H9 (cell line): ENCODE data around the gene SCAF4. TPM values are rescaled to one million over a fixed set of nuclear protein-coding genes. Genes with fewer than 3 reads are reported as not detected.

Experiments
- DNase-seq: peaks from one replicate; pipeline ENCODE4 v3.0.0-alpha.2; 2017
- H2AFZ ChIP-seq: one replicate; pipeline ENCODE4 v1.6.1; 2013; ENCODE audit warnings: mild to moderate bottlenecking, low read length, control low read depth, moderate library complexity
- H2AK5ac ChIP-seq: 2 replicates; pipeline ENCODE4 v1.6.1; 2013; ENCODE audit warnings: low read length, control low read depth, mixed read lengths; ENCODE audit not compliant: insufficient read length
- H2BK120ac ChIP-seq: one replicate; pipeline ENCODE4 v1.6.1; 2013; ENCODE audit warnings: low read depth, mild to moderate bottlenecking, low read length, control low read depth, inconsistent platforms; ENCODE audit not compliant: poor library complexity, severe bottlenecking
- H2BK12ac ChIP-seq: 2 replicates; pipeline ENCODE4 v1.6.1; 2013; ENCODE audit warnings: low read length, control low read depth, mixed read lengths, low read depth; ENCODE audit not compliant: insufficient read length
- H2BK15ac ChIP-seq: 2 replicates; pipeline ENCODE4 v1.6.1; 2013; ENCODE audit warnings: low read depth, low read length, control low read depth
- H2BK20ac ChIP-seq: one replicate; pipeline ENCODE4 v1.6.1; 2013; ENCODE audit warnings: low read depth, mild to moderate bottlenecking, low read length, control low read depth, inconsistent platforms; ENCODE audit not compliant: poor library complexity, severe bottlenecking
- H2BK5ac ChIP-seq: 2 replicates; pipeline ENCODE4 v1.6.1; 2013; ENCODE audit warnings: low read length, control low read depth, mixed read lengths; ENCODE audit not compliant: insufficient read length
- H3K14ac ChIP-seq: 2 replicates; pipeline ENCODE4 v1.6.1; 2013; ENCODE audit warnings: low read length, control low read depth; ENCODE audit not compliant: insufficient read depth
- H3K18ac ChIP-seq: 2 replicates; pipeline ENCODE4 v1.6.1; 2013; ENCODE audit warnings: low read depth, mild to moderate bottlenecking, mixed read lengths, low read length, control low read depth; ENCODE audit not compliant: insufficient read length
- H3K23ac ChIP-seq: 2 replicates; pipeline ENCODE4 v1.6.1; 2013; ENCODE audit warnings: low read length, control low read depth, mixed read lengths, low read depth; ENCODE audit not compliant: insufficient read length
- H3K23me2 ChIP-seq: 2 replicates; pipeline ENCODE4 v1.6.1; 2013; ENCODE audit warnings: low read depth, mild to moderate bottlenecking, mixed read lengths, low read length, control low read depth; ENCODE audit not compliant: insufficient read length, poor library complexity, severe bottlenecking
- H3K27ac ChIP-seq: 2 replicates; pipeline ENCODE4 v1.5.1; 2013; ENCODE audit warnings: low read length, control low read depth, mixed read lengths, low read depth; ENCODE audit not compliant: insufficient read length
- H3K27me3 ChIP-seq: 2 replicates; pipeline ENCODE4 v1.6.1; 2013; ENCODE audit warnings: low read length, control low read depth, inconsistent platforms; ENCODE audit not compliant: insufficient read depth
- H3K4ac ChIP-seq: 2 replicates; pipeline ENCODE4 v1.6.1; 2013; ENCODE audit warnings: low read depth, mild to moderate bottlenecking, control low read depth, inconsistent platforms, low read length, moderate library complexity
- H3K4me1 ChIP-seq: 2 replicates; pipeline ENCODE4 v1.6.1; 2013; ENCODE audit warnings: low read length, control low read depth, inconsistent platforms; ENCODE audit not compliant: insufficient read depth
- H3K4me2 ChIP-seq: 2 replicates; pipeline ENCODE4 v1.6.1; 2013; ENCODE audit warnings: low read length, control low read depth, mixed read lengths; ENCODE audit not compliant: insufficient read length, insufficient read depth
- H3K56ac ChIP-seq: 2 replicates; pipeline ENCODE4 v1.6.1; 2013; ENCODE audit warnings: low read depth, mild to moderate bottlenecking, mixed read lengths, low read length, control low read depth; ENCODE audit not compliant: insufficient read length
- H3K79me1 ChIP-seq: 2 replicates; pipeline ENCODE4 v1.6.1; 2013; ENCODE audit warnings: low read depth, mild to moderate bottlenecking, moderate library complexity, low read length, control low read depth, inconsistent platforms; ENCODE audit not compliant: insufficient read depth, poor library complexity, severe bottlenecking
- H3K79me2 ChIP-seq: 2 replicates; pipeline ENCODE4 v1.6.1; 2013; ENCODE audit warnings: low read length, control low read depth, inconsistent platforms; ENCODE audit not compliant: insufficient read depth
- H3K9ac ChIP-seq: 2 replicates; pipeline ENCODE4 v1.6.1; 2013; ENCODE audit warnings: low read length, control low read depth, mixed read lengths; ENCODE audit not compliant: insufficient read length; ENCODE audit errors: extremely low read depth
- H3K9me3 ChIP-seq: one replicate; pipeline ENCODE4 v1.6.1; 2013; ENCODE audit warnings: low read depth, low read length, inconsistent platforms; ENCODE audit not compliant: control insufficient read depth
- H3T11ph ChIP-seq: one replicate; pipeline ENCODE4 v1.6.1; 2013; ENCODE audit warnings: mild to moderate bottlenecking, low read length, control low read depth, inconsistent platforms
- H4K20me1 ChIP-seq: one replicate; pipeline ENCODE4 v1.6.1; 2013; ENCODE audit not compliant: control insufficient read depth, insufficient read length, insufficient read depth
- H4K5ac ChIP-seq: 2 replicates; pipeline ENCODE4 v1.6.1; 2013; ENCODE audit warnings: low read depth, mild to moderate bottlenecking, mixed read lengths, low read length, control low read depth; ENCODE audit not compliant: insufficient read length
- H4K8ac ChIP-seq: replicated peaks from 2 replicates; pipeline ENCODE4 v1.6.1; 2013; ENCODE audit warnings: low read length, control low read depth, mixed read lengths, low read depth; ENCODE audit not compliant: insufficient read length
- H4K91ac ChIP-seq: 2 replicates; pipeline ENCODE4 v1.6.1; 2013; ENCODE audit warnings: low read depth, mild to moderate bottlenecking, moderate library complexity, mixed read lengths, low read length, control low read depth; ENCODE audit not compliant: insufficient read length
- H3K27ac Mint-ChIP-seq, 3 experiments: 2 replicates in 2 of 3; 3 replicates in 1 of 3; pipeline ENCODE4 v1.8.0; 2020 to 2021; ENCODE audit warnings: mixed read lengths in 3 of 3, mild to moderate bottlenecking in 1 of 3, moderate library complexity in 1 of 3
- H3K27me3 Mint-ChIP-seq: 2 replicates; pipeline ENCODE4 v1.8.0; 2021; ENCODE audit warnings: low read depth, mild to moderate bottlenecking, moderate library complexity, mixed read lengths
- H3K36me3 Mint-ChIP-seq, 3 experiments: 2 replicates in 2 of 3; 3 replicates in 1 of 3; pipeline ENCODE4 v1.8.0; 2020 to 2021; ENCODE audit warnings: low read depth in 3 of 3, mixed read lengths in 3 of 3; ENCODE audit not compliant: insufficient read depth in 1 of 3
- H3K4me1 Mint-ChIP-seq, 2 experiments: 2 replicates each; pipeline ENCODE4 v1.8.0; 2020; ENCODE audit warnings: mixed read lengths in 2 of 2
- H3K4me3 Mint-ChIP-seq, 2 experiments: 2 replicates in 1 of 2; 3 replicates in 1 of 2; pipeline ENCODE4 v1.8.0; 2020 to 2021; ENCODE audit warnings: mild to moderate bottlenecking in 2 of 2, mixed read lengths in 2 of 2, moderate library complexity in 1 of 2
- H3K9me3 Mint-ChIP-seq, 2 experiments: 2 replicates in 1 of 2; 3 replicates in 1 of 2; pipeline ENCODE4 v1.8.0; 2020; ENCODE audit warnings: mild to moderate bottlenecking in 2 of 2, mixed read lengths in 2 of 2, moderate library complexity in 1 of 2
- CTCF ChIP-seq: fragments of 200-600 bp; sonication (generic); conservative IDR thresholded peaks from 3 replicates; pipeline ENCODE4 v1.8.0; 2021; ENCODE audit warnings: antibody characterized with exemption, mild to moderate bottlenecking
- WGBS: extraction: QIAGEN DNeasy Blood & Tissue Kit; methylation state at CpG from one replicate; pipeline ENCODE4 v1.1.7; 2013; ENCODE audit warnings: missing lambda C conversion rate, low lambda C conversion rate, mixed read lengths; ENCODE audit not compliant: insufficient read length; ENCODE audit errors: extremely low coverage; 5-methylcytosine and 5-hydroxymethylcytosine counted together
- long read RNA-seq: library from polyadenylated mRNA; unstranded; transcript quantifications from one replicate; pipeline ENCODE4 v2.0.0, GENCODE V29; 2020
- total RNA-seq: library from RNA; stranded (reverse); gene quantifications from 2 replicates; pipeline ENCODE4 v1.2.1, GENCODE V29; 2021

The SCAF4 gene
- 69.1 and 76.8 TPM in 2 replicates for total RNA-seq
- long read RNA-seq, full-length matches to known transcripts = 58 of 119 reads
- long read RNA-seq, partial matches to known transcripts = 33 of 119 reads
- long read RNA-seq, other reads (novel, unspliced or antisense) = 28 of 119 reads

- H3K79me2 ChIP-seq = peaks cover 31% of the 10 kb centered on the region
- no peak within 1 kb of the TSS for H3K23ac ChIP-seq
- H2BK12ac ChIP-seq = no peak within 1 kb of the TSS
- Mint-ChIP-seq H3K4me3 (peak within 1 kb of the TSS in 1 of 2 experiments; percentile 83; a peak in 3 of 5 replicates), H3K27ac (peak within 1 kb of the TSS; percentile 87 to 98 (median 88); a peak in 5 of 7 replicates), H3K9me3 (no peaks in the 10 kb centered on the region), H3K27me3 (peaks cover 4% of the 10 kb centered on the region), H3K4me1 (peaks cover 5 to 6% of the 10 kb centered on the region in 2 experiments), H3K36me3 (peaks cover 0 to 4% (median 4%) of the 10 kb centered on the region in 3 experiments; a peak in 4 of 7 replicates)
- H4K8ac ChIP-seq = no peak within 1 kb of the TSS
- H3K27ac ChIP-seq = peak within 1 kb of the TSS; percentile 76
- DNase-seq = peak; percentile 88
- WGBS = no CpG with 5 or more reads among the region's 98 CpGs
- H3K14ac ChIP-seq = peak within 1 kb of the TSS; percentile 95
- H3K9me3 ChIP-seq = no peaks in the 10 kb centered on the region
- no peak within 1 kb of the TSS for H2BK5ac ChIP-seq
- peak within 1 kb of the TSS; percentile 96 for H3K4me2 ChIP-seq
- H3K27me3 ChIP-seq = no peaks in the 10 kb centered on the region
- H3K9ac ChIP-seq = peak within 1 kb of the TSS; percentile 87
- H4K20me1 ChIP-seq = no peaks in the 10 kb centered on the region
- no peak within 1 kb of the TSS for H4K91ac ChIP-seq
- no peak within 1 kb of the TSS for H2AK5ac ChIP-seq
- peaks cover 3% of the 10 kb centered on the region; the same call in 1 of the 2 replicates for H3K4me1 ChIP-seq
- no peak within 1 kb of the TSS for H2AFZ ChIP-seq
- H4K5ac ChIP-seq = peak within 1 kb of the TSS; percentile 73
- no peaks in the 10 kb centered on the region for H3K79me1 ChIP-seq
- no peak within 1 kb of the TSS for H2BK15ac ChIP-seq
- H3K4ac ChIP-seq = no peak within 1 kb of the TSS
- peaks cover 9% of the 10 kb centered on the region for H3K23me2 ChIP-seq
- H2BK20ac ChIP-seq = no peak within 1 kb of the TSS
- H2BK120ac ChIP-seq = peak within 1 kb of the TSS; percentile 12
- H3K18ac ChIP-seq = peak within 1 kb of the TSS; percentile 91
- H3K56ac ChIP-seq = no peak within 1 kb of the TSS
- no peak within 1 kb of the TSS for H3T11ph ChIP-seq
- TF ChIP-seq CTCF = no peak
These were observed at the start of gene SCAF4 for GRCh38 chr21:31731857-31732596. TSS of gene SCAF4 (minus strand) at chr21:31732118. CDS start at chr21:31731692, 426 bp downstream.
